GM12892 (cell line): Measurements from ENCODE around the gene HSPA12A.

ENCODE experiments used
- DNase-seq: peaks from one replicate; pipeline ENCODE4 v3.0.0; 2011; ENCODE audit not compliant: insufficient read length
- FAIRE-seq: peaks from 2 replicates; lab custom pipeline; 2011; peaks lifted over from hg19 to GRCh38; lab: Jason Lieb, UNC
- POLR2A ChIP-seq: IDR thresholded peaks from 2 replicates; pipeline ENCODE4 v1.6.1; 2011; ENCODE audit warnings: low read depth, low read length, control low read depth
- POLR2AphosphoS5 ChIP-seq: IDR thresholded peaks from 2 replicates; pipeline ENCODE4 v1.6.1; 2011; ENCODE audit warnings: low read depth, low read length, control low read depth
- TAF1 ChIP-seq: IDR thresholded peaks from 2 replicates; pipeline ENCODE4 v1.6.1; 2011; ENCODE audit warnings: low read depth, mild to moderate bottlenecking, control low read depth, low read length, borderline replicate concordance

HSPA12A gene

DNA sequence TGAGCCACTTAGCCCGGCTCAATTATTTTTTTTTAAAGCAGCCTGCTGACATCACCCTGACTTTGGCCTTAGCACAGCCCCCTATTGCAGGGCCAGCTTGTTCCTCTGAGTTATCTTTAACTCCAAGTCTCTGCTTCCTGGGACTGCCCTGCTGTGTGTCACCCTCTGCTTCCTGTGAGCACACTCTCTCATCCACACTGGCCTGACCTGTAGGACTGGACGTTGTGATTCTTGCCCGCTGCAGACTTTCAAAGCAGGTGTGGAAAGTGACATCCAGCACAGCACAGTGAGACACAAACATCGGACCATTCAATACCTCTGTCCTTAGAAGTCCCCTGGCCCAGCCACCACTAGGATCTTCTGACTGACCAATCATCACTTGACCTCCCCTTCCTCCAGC is 26.4 kb upstream of the HSPA12A start:
- no peak for DNase-seq
- no peak for TF ChIP-seq TAF1
- TF ChIP-seq POLR2A = no peak
- TF ChIP-seq POLR2AphosphoS5 = no peak
- no peak for FAIRE-seq

DNA sequence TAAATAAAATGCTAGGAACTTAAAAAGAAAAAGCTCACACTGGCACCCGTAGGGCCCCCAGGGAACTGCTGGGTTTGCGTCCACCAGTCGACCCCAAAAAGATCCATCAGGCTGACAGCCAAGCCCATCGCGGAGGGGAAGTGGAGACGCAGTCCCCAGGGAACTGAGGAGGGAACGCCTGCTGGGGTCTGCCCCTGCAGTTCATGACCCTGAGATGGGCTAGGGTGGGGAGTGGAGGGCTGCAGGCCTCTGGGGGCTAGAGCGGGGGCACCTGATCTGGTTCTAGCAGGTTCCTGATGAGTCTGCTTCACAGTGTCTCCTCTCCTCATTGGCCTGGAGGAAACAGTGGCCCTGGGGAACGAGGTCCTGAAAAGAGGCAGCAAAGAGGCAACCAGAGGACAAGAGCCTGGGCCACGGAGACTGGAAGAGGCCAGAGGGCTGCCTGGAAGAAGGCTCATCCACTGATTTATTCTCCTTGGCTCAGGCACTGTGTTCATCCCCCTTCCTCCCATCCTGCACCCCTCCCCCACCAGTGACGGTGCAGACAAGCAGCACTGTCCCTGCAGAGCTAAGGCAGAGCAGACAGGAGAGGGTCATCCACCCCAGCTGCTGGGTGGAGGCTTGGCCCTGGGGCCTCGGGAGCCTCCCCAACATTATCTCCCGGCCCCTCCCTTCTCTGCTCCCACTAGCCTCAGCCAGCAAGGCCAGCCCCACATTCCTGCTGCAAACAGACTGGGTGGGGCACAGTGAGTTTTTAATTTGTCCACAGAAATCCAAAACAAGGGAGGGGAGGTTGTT is 24.7 kb upstream of the HSPA12A start:
- DNase-seq (no peak), FAIRE-seq (no peak)
- TF ChIP-seq POLR2A = no peak
- no peak for TF ChIP-seq TAF1
- TF ChIP-seq POLR2AphosphoS5 = no peak

DNA sequence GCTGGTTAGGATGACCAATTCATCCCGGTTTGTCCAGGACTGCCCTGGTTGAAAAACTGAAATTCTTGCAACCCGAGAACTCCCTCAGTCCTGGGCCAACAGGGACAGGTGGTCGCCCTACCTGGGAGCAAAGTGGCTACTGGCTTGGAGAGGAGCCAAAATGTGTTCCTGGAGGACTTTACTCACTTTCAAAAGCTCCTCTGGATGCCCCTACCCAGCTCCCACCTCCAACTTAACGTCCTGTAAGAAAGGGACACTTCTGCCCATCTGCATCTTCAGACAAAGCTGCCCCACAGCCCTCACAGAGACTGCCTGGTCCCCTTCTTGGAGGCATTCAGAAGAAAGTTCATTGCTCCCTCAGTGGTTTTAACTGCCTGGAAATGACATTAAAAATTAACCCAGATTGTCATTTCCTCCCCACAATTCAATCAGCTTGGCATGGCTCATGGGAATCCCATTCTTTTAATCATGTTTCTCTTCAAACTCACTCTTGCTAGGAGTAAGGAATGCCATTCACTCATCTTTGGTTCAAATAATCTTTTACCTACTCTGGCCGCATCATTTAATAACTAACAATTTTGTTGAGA is 24.0 kb upstream of the HSPA12A start:
- FAIRE-seq (no peak), DNase-seq (no peak)
- no peak for TF ChIP-seq POLR2AphosphoS5
- no peak for TF ChIP-seq POLR2A
- TF ChIP-seq TAF1 = no peak

DNA sequence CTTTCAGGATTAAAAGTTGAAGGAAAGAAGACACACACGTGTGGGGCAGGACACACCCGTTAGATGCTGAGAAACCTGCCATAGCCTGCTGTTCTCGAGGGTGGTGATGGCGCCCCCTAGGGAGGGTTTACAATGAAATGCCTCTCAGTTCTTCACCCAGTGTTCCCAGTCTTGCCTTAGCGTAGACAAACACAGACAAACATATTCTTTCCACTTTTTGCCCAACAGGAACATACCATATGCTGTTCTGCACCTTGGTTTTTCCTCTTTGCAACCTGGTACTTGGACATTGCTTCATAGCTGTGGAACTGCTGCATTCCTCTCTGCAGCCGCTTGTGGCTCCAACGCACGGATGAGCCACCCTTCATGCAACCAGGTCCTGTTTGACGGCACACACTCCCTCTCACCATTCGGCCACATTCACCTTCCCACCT is 23.3 kb upstream of the HSPA12A start:
- TF ChIP-seq POLR2A (no peak), POLR2AphosphoS5 (no peak), TAF1 (no peak)
- FAIRE-seq (no peak), DNase-seq (no peak)

DNA sequence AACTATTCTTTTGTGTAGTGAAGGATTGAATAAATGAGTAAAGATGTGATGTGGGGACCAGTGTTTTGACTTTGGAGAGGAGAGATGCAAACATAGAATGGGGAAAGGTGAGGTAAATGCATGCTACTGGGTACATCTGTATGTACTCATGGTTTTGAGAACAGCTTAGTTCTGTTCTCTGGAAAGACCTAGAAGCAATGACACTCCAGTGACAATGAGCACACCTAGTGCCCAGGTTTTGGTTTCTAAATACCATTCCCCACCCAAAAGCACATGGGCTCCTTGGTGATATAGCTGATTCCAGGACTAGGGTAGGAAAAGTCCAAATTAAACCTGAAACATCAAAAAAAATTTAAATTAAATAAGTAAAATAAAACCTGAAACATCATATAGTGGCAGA is 22.6 kb upstream of the HSPA12A start:
- FAIRE-seq (no peak), DNase-seq (no peak)
- no peak for TF ChIP-seq POLR2A
- TF ChIP-seq TAF1 = no peak
- no peak for TF ChIP-seq POLR2AphosphoS5

DNA sequence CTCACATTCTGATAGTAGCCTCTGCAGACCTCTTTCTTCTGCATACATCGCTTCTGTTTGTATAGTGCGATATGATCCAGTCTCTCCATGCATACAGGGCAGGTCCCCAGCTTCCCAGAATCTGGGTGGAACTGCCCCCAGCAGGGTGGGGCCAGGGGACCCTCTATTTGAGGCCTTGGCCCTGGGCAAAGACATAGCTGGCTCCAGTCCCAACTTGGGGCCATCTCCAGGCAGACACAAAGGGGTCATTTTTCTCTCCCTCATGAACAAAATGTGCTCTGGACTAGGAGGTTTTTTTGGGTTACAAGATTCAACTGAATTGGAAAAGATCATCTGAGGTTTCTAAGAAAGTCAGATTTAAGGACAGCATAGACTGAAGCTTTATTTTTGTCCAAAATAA is 21.1 kb upstream of the HSPA12A start:
- DNase-seq = no peak
- FAIRE-seq = no peak

DNA sequence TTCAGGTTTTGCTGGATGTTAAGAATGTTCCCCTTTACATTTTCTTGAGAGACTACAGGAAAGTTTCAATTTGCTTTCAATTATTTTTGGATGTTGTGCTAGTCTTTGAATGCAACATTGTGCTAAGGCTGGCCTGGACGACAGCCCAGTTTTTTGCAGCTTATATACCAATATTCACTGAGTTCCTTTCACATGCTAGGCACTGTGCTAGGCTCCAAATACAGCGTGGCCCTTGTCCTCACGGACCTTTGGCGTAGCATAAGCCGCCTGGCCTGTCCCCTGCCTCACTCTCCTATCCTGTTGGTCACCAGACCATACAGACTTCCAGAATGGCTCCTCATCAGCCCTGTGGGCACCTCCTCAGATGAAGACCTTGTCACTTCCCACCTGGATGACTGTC is 19.5 kb upstream of the HSPA12A start:
- TF ChIP-seq POLR2A (no peak), TAF1 (no peak), POLR2AphosphoS5 (no peak)
- DNase-seq = no peak
- FAIRE-seq = no peak

More for the DNA sequence above, 21.1 kb upstream of the HSPA12A start:
- TF ChIP-seq TAF1 (no peak), POLR2A (no peak), POLR2AphosphoS5 (no peak)

DNA sequence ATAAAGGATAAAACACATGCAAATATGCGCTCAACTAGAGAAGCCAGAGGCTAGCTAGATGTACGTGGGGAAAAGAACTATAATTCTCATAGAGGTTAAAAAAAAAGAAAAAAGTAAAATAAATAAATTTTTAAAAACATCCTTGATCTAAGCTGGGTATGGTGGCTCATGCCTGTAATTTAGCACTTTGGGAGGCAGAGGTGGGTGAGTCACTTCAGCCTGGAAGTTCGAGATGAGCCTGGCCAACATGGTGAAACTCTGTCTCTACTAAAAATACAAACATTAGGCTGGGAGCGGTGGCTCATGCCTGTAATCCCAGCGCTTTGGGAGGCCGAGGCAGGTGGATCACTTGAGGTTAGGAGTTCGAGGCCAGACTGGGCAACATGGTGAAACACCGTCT is 18.6 kb upstream of the HSPA12A start:
- DNase-seq = no peak
- FAIRE-seq = no peak
- no peak for TF ChIP-seq TAF1

DNA sequence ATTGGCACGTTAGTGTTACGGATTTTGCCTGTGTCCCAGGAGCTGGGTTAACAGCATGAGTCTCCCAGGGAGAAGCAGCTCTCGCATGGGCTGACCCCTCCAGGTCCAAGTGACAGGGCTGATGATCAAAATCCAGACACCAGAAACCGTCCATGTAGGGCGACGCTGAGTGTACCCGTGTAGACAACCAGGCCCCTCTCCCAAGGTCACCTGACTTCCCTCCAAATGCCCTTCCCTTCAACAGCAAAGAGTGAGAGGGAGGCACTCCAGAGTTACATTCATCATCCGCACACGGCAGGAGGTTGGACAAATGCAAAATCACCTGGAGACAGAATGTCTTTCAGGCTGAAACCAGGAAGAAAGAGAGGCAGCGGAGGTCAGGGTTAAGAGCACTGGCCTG is 14.9 kb upstream of the HSPA12A start:
- no peak for FAIRE-seq
- DNase-seq = no peak
- TF ChIP-seq POLR2A (no peak), POLR2AphosphoS5 (no peak), TAF1 (no peak)

DNA sequence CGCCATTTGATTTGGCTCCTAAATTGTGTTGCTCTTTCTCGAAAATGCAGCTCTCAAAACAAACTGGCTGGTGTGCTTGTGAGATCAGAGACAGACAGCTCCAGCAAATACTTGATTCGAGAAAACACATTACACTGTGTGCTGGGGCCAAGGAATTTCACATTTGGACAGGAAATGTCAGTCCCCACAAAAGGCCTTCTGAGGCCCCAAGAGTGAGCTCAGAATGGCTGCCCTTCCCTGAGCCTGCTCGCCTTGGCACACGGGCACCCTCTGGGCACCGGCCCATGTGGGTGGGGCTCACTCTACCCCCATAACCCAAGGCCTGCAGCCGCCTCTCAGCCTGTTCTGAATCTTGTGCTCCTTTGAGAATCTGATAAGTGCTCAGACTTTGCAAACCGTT is 13.9 kb upstream of the HSPA12A start:
- DNase-seq = no peak
- no peak for FAIRE-seq
- TF ChIP-seq POLR2A = no peak
- no peak for TF ChIP-seq POLR2AphosphoS5
- no peak for TF ChIP-seq TAF1

DNA sequence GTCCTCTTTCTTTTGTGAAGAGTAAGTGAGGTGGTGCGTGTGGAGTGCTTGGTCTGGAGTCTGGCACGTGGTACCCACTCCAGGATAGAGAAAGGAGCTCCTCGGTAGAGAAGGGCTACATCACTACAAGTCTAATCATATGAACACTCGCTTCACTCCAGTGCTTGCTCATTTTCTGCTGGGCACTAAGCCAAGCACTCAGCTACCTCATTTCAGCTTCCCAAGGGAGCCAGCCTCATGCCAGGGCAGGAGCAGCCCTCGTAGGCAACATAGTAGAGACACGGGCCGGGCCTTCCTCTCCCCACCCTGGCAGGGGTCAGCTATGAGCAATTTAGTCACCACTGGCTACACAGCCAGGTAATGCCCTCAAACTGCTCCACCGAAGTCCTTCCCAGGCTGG is 11.4 kb upstream of the HSPA12A start:
- DNase-seq (no peak), FAIRE-seq (no peak)
- TF ChIP-seq TAF1 = no peak
- TF ChIP-seq POLR2AphosphoS5 = no peak
- TF ChIP-seq POLR2A = no peak

DNA sequence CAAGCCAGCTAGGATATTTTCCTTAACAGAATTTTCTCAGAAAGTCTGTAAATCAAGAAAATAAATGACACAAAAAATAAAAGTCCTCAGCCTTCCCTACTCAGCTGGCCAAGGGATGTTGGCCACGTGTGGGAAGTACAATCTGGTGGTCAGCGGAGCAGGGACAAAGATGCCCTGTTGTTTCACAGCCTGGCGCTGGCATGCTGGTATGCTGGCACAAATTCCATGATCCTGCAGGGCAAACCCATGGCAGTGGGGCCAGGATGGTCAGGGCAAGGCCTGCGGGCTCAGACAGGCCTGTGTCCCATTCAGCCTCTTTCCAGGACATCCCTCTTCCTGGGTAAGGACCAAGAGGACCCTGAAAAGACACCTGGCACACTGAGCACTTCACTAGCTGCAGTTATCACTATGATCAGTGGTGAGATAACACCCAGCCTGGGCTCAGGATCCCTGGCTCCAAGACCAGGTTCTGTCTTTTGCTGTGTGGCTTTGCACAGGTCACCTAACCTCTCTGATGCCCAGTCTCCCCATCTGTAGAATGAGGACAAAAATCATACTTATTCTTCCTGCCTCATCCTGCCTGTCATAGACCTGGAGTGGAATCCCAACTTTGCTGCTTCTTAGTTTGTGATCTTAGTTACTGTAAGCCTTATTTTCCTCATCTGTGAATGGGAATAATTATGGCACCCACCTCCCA is 10.8 kb upstream of the HSPA12A start:
- TF ChIP-seq POLR2AphosphoS5 (no peak), POLR2A (no peak), TAF1 (no peak)
- DNase-seq = no peak
- no peak for FAIRE-seq
